NCI-H2196 (cell line): ENCODE measurements around the gene RNF180.
"Not testable (repeated sequence)": the region's sequence is repeated elsewhere in the genome, so short reads cannot be mapped to it uniquely, and the experiment has no call there.

ENCODE experiments used
- DNase-seq: peaks from one replicate; lab custom pipeline; 2025; ENCODE audit not compliant: unreplicated experiment; lab: John Stamatoyannopoulos, UW

Gene RNF180

GRCh38 chr5:64273276-64273675 lies 107.6 kb downstream of the RNF180 start:
- no peak for DNase-seq

GRCh38 chr5:64285188-64286130 lies 119.8 kb downstream of the RNF180 start:
- DNase-seq, result no peak

- DNase-seq, result no peak
Observed at GRCh38 chr5:64286381-64286780, 120.7 kb downstream of the RNF180 start.

GRCh38 chr5:64288496-64288895 lies 122.9 kb downstream of the RNF180 start:
- not testable (repeated sequence) for DNase-seq

GRCh38 chr5:64292611-64293215 lies 127.1 kb downstream of the RNF180 start:
- no peak for DNase-seq

- DNase-seq, result no peak
Observed at GRCh38 chr5:64295101-64295500, 129.5 kb downstream of the RNF180 start.

- no peak for DNase-seq
Observed at GRCh38 chr5:64298586-64298985, 132.9 kb downstream of the RNF180 start.

- DNase-seq, result no peak
Observed at GRCh38 chr5:64299805-64300204, 134.2 kb downstream of the RNF180 start.

GRCh38 chr5:64301566-64301965 lies 135.9 kb downstream of the RNF180 start:
- no peak for DNase-seq

- DNase-seq, result no peak
Observed at GRCh38 chr5:64308135-64308534, 142.5 kb downstream of the RNF180 start.

- no peak for DNase-seq
Observed at GRCh38 chr5:64312491-64312890, 146.8 kb downstream of the RNF180 start.

GRCh38 chr5:64315778-64316177 lies 150.1 kb downstream of the RNF180 start:
- no peak for DNase-seq

GRCh38 chr5:64318175-64318574 lies 152.5 kb downstream of the RNF180 start:
- no peak for DNase-seq

- no peak for DNase-seq
Observed at GRCh38 chr5:64323591-64323990, 157.9 kb downstream of the RNF180 start.

GRCh38 chr5:64330728-64331231 lies 165.1 kb downstream of the RNF180 start:
- DNase-seq, result no peak

GRCh38 chr5:64331597-64332277 lies 166.1 kb downstream of the RNF180 start:
- DNase-seq, result no peak

- DNase-seq, result no peak
Observed at GRCh38 chr5:64333886-64334285, 168.2 kb downstream of the RNF180 start.

GRCh38 chr5:64339769-64340168 lies 174.1 kb downstream of the RNF180 start:
- no peak for DNase-seq

GRCh38 chr5:64340293-64340692 lies 174.7 kb downstream of the RNF180 start:
- no peak for DNase-seq

- no peak for DNase-seq
Observed at GRCh38 chr5:64341340-64341739, 175.7 kb downstream of the RNF180 start.

GRCh38 chr5:64344501-64344900 lies 178.9 kb downstream of the RNF180 start:
- DNase-seq, result no peak

GRCh38 chr5:64347309-64347708 lies 181.7 kb downstream of the RNF180 start:
- DNase-seq, result no peak
